GM10266 (cell line): ENCODE data around the gene MARS1.

ENCODE experiments used
- DNase-seq: peaks from one replicate; pipeline ENCODE4 v3.0.0; 2012; ENCODE audit errors: extremely low spot score
- TF ChIP-seq, protein P1 (sequence below): IDR thresholded peaks from 2 replicates; pipeline ENCODE4 v1.5.1; 2012; ENCODE audit warnings: mild to moderate bottlenecking, low read depth; ENCODE audit not compliant: control insufficient read depth, insufficient read depth; ENCODE audit errors: missing control alignments

Gene MARS1

DNA sequence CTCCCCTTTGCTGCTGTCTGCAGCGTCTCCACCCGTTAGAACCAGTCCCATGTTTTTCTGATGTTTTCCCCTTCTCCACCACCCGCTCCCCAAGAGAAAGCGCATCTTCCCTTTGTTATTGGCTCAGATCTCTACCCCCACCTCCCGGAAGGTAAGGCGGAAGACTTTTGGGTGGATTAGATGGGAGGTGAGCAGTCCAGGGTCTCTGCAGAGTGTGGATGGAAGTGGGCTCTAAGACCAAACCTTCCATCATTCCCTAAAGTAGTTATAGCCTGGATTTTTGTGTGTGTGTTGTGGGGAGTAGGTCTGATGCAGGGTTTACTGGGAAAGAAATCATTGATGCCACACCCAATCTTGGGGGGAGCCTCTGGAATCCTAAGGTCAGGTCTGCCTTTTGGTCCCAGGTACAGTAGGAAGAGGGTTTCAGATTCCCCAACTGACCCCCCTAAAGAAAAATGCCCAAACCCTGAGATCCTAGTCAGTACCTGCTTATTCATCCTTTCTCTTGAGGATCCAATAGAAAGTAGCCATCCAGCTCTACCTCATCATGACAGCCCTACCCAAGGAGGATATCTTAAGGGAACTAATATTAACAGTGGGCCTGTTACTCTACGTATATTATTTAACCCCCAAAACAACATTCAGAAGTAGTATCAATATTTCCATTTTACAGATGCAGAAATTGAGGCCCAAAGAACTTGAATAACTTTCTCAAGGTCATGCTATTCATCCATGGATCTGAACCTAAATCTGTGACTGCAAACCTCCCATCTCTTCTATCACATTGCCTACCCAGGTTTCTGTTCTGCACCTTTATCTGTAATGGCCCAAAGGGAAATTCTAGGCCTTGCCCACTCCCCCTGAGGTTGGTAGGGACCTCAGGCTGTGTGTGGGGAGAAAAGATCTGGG, 63.0 kb downstream of the MARS1 start:
- DNase-seq, result no peak

GRCh38 chr12:57551637-57552305, 63.9 kb downstream of the MARS1 start:
- TF ChIP-seq, protein P1, sequence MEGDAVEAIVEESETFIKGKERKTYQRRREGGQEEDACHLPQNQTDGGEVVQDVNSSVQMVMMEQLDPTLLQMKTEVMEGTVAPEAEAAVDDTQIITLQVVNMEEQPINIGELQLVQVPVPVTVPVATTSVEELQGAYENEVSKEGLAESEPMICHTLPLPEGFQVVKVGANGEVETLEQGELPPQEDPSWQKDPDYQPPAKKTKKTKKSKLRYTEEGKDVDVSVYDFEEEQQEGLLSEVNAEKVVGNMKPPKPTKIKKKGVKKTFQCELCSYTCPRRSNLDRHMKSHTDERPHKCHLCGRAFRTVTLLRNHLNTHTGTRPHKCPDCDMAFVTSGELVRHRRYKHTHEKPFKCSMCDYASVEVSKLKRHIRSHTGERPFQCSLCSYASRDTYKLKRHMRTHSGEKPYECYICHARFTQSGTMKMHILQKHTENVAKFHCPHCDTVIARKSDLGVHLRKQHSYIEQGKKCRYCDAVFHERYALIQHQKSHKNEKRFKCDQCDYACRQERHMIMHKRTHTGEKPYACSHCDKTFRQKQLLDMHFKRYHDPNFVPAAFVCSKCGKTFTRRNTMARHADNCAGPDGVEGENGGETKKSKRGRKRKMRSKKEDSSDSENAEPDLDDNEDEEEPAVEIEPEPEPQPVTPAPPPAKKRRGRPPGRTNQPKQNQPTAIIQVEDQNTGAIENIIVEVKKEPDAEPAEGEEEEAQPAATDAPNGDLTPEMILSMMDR, result no peak
- no peak for DNase-seq

More for the DNA sequence above, 63.0 kb downstream of the MARS1 start:
- TF ChIP-seq, protein P1, result no peak

GRCh38 chr12:57552306-57552651, 64.4 kb downstream of the MARS1 start:
- TF ChIP-seq, protein P1, result no peak
- no peak for DNase-seq

- DNase-seq, result no peak
- TF ChIP-seq, protein P1, result no peak
Measured at GRCh38 chr12:57552835-57553313, 65.0 kb downstream of the MARS1 start.

DNA sequence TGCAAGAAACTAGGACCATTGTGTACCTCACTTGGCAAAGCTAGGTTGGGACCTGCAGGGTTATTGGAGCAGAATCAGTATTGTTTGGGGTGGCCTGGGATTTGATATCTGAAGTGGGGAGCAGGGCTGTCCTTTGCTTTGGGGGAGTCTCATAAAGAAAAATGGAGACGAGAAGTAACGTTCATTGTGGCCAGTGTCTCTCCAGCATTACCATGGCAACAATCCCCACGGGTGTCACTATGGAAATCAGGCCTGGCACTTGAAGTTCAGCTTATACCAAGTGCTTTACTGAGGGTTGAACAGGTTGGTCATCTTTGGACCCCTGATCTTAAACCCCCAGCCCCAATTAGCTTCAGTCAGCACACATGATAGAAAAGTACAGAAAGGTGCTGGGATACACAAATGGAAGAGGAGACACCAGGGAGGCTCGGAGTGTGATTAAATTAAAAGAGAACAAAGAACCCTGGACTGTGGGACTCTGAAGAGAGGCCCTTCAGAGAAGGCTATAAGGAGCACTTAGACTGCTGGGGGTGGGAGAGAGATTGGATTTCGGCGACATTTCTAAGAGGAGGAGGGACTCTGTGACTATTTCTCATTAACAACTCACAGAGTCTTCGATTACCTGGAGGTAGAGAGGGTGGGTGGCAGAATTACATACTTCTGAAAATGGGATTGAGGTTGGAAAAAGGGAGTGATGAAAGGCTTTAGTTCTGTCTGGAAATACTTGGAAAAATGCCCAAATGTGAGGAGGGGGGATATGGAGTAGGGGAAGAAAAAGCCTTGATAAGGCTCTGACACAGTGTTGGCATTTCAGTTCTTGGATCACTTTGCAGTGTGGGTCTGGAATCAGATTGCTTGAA, 65.7 kb downstream of the MARS1 start:
- TF ChIP-seq, protein P1, result no peak
- no peak for DNase-seq

- no peak for DNase-seq
- TF ChIP-seq, protein P1, result no peak
Measured at GRCh38 chr12:57554453-57554852, 66.6 kb downstream of the MARS1 start.
